HUDEP-2 (cell line): ENCODE data around the gene UCN.
"Not testable (repeated sequence)": the region's sequence is repeated elsewhere in the genome, so short reads cannot be mapped to it uniquely, and the experiment has no call there.

Source experiments
- DNase-seq, 76 experiments: peaks; one replicate each; lab custom pipeline; 2025; ENCODE audit not compliant: unreplicated experiment in 76 of 76; lab: John Stamatoyannopoulos, UW

Gene UCN

GRCh38 chr2:27290549-27290948 is 17.7 kb downstream of the UCN start:
- DNase-seq, result no peak

GRCh38 chr2:27288610-27289009 is 19.6 kb downstream of the UCN start:
- no peak for DNase-seq

- no peak for DNase-seq
Observed at GRCh38 chr2:27285481-27285880, 22.8 kb downstream of the UCN start.

GRCh38 chr2:27284996-27285395 is 23.2 kb downstream of the UCN start:
- DNase-seq, result no peak

- DNase-seq, result no peak
Observed at GRCh38 chr2:27282892-27283291, 25.4 kb downstream of the UCN start.

GRCh38 chr2:27281855-27282559 is 26.2 kb downstream of the UCN start, which contains the start of gene TRIM54:
TSS of gene TRIM54 (plus strand) at chr2:27282429. CDS start at chr2:27282732, 303 bp downstream.
- DNase-seq, result no peak

GRCh38 chr2:27281442-27281841 is 26.8 kb downstream of the UCN start:
- DNase-seq, result no peak

GRCh38 chr2:27280826-27281225 is 27.4 kb downstream of the UCN start:
- DNase-seq, result no peak

GRCh38 chr2:27278010-27278409 is 30.2 kb downstream of the UCN start:
- DNase-seq, result no peak

GRCh38 chr2:27275211-27276150 is 32.8 kb downstream of the UCN start, which contains the start of gene DNAJC5G:
TSS of gene DNAJC5G (plus strand) at chr2:27275433. CDS start at chr2:27276729, 1,296 bp downstream.
- DNase-seq, result no peak

- DNase-seq, result not testable (repeated sequence)
Observed at GRCh38 chr2:27272537-27273522, 35.4 kb downstream of the UCN start.

GRCh38 chr2:27271631-27272340 is 36.5 kb downstream of the UCN start:
- no peak for DNase-seq

GRCh38 chr2:27270670-27271069 is 37.6 kb downstream of the UCN start:
- no peak for DNase-seq

- no peak for DNase-seq
Observed at GRCh38 chr2:27270131-27270530, 38.1 kb downstream of the UCN start.

- DNase-seq, result not testable (repeated sequence)
Observed at GRCh38 chr2:27268296-27268695, 39.9 kb downstream of the UCN start.

GRCh38 chr2:27265536-27265870 is 42.7 kb downstream of the UCN start:
- no peak for DNase-seq

GRCh38 chr2:27264753-27265535 is 43.3 kb downstream of the UCN start:
- peak in 53 of 76 experiments; percentile 6 to 63 (median 33) for DNase-seq

GRCh38 chr2:27264253-27264752 is 43.9 kb downstream of the UCN start:
- DNase-seq, result no peak
